WTC11 (cell line): ENCODE data around the gene C10orf90. TPM values are rescaled to one million over a fixed set of nuclear protein-coding genes. Genes with fewer than 3 reads are reported as not detected.

ENCODE experiments used
- ATAC-seq: fragments of 200-7000 bp; cut with Tn5 transposase; 2 replicates; pipeline ENCODE4 v1.10.0; 2021; ENCODE audit warnings: mild to moderate bottlenecking, moderate library complexity
- CTCF ChIA-PET: fragments of 300-600 bp; sonication (Branson Sonifier 250); formaldehyde crosslinking; loops from one replicate; lab custom pipeline; 2021; ENCODE audit warnings: antibody characterized with exemption; lab: Charles Lee
- POLR2A ChIA-PET: fragments of 350-600 bp; sonication (Branson Sonifier 250); formaldehyde crosslinking; loops from one replicate; lab custom pipeline; 2021; ENCODE audit warnings: antibody characterized with exemption; lab: Charles Lee
- DNase-seq: peaks from one replicate; pipeline ENCODE4 v3.0.0; 2021; ENCODE audit warnings: low spot score
- H3K27ac Mint-ChIP-seq: 2 replicates; pipeline ENCODE4 v1.8.0; 2021; ENCODE audit warnings: mixed read lengths
- H3K27me3 Mint-ChIP-seq: 2 replicates; pipeline ENCODE4 v1.8.0; 2021; ENCODE audit warnings: low read depth, mild to moderate bottlenecking, moderate library complexity, mixed read lengths
- H3K36me3 Mint-ChIP-seq: 2 replicates; pipeline ENCODE4 v1.8.0; 2021; ENCODE audit warnings: mixed read lengths
- H3K4me1 Mint-ChIP-seq: 2 replicates; pipeline ENCODE4 v1.8.0; 2022; ENCODE audit warnings: mixed read lengths
- H3K4me3 Mint-ChIP-seq: 2 replicates; pipeline ENCODE4 v1.8.0; 2021; ENCODE audit warnings: mild to moderate bottlenecking, moderate library complexity, mixed read lengths
- H3K9me3 Mint-ChIP-seq: 2 replicates; pipeline ENCODE4 v1.8.0; 2021; ENCODE audit warnings: mixed read lengths
- CBFB ChIP-seq: sonication (generic); formaldehyde crosslinking; IDR thresholded peaks from 2 replicates; pipeline ENCODE4 v1.8.1; 2022; ENCODE audit warnings: mild to moderate bottlenecking, low read depth, missing genetic modification reagents
- FOXK1 ChIP-seq: sonication (generic); formaldehyde crosslinking; IDR thresholded peaks from 2 replicates; pipeline ENCODE4 v1.8.0; 2022; ENCODE audit warnings: mild to moderate bottlenecking, moderate library complexity, missing genetic modification reagents
- GABPB1 ChIP-seq: sonication (generic); formaldehyde crosslinking; IDR thresholded peaks from 2 replicates; pipeline ENCODE4 v1.8.1; 2023; ENCODE audit warnings: mild to moderate bottlenecking, missing genetic modification reagents
- IRF2 ChIP-seq: sonication (generic); formaldehyde crosslinking; IDR thresholded peaks from 2 replicates; pipeline ENCODE4 v1.8.0; 2022; ENCODE audit warnings: low read depth, missing genetic modification reagents, borderline replicate concordance
- JAZF1 ChIP-seq: fragments of 250-450 bp; sonication (Bioruptor Pico); IDR thresholded peaks from 2 replicates; pipeline ENCODE4 v1.9.0; 2021; ENCODE audit warnings: moderate library complexity, mild to moderate bottlenecking, inconsistent platforms
- KAT7 ChIP-seq: sonication (generic); formaldehyde crosslinking; IDR thresholded peaks from 2 replicates; pipeline ENCODE4 v1.8.1; 2023; ENCODE audit warnings: missing genetic modification reagents, mild to moderate bottlenecking, borderline replicate concordance
- MYBL2 ChIP-seq: sonication (generic); formaldehyde crosslinking; IDR thresholded peaks from 2 replicates; pipeline ENCODE4 v1.8.1; 2023; ENCODE audit warnings: mild to moderate bottlenecking, moderate library complexity, missing genetic modification reagents
- NR1H2 ChIP-seq: sonication (generic); formaldehyde crosslinking; IDR thresholded peaks from 2 replicates; pipeline ENCODE4 v1.9.0; 2021; ENCODE audit warnings: mild to moderate bottlenecking, moderate library complexity, missing genetic modification reagents
- NR2C2 ChIP-seq: sonication (generic); formaldehyde crosslinking; IDR thresholded peaks from 2 replicates; pipeline ENCODE4 v1.8.0; 2022; ENCODE audit warnings: mild to moderate bottlenecking, missing genetic modification reagents
- RELA ChIP-seq: sonication (generic); formaldehyde crosslinking; IDR thresholded peaks from 2 replicates; pipeline ENCODE4 v1.8.1; 2022; ENCODE audit warnings: missing genetic modification reagents, mild to moderate bottlenecking, borderline replicate concordance
- RORB ChIP-seq: fragments of 250-450 bp; sonication (Bioruptor Pico); IDR thresholded peaks from 2 replicates; pipeline ENCODE4 v1.9.0; 2021; ENCODE audit warnings: mild to moderate bottlenecking
- SMAD4 ChIP-seq: sonication (generic); formaldehyde crosslinking; IDR thresholded peaks from 2 replicates; pipeline ENCODE4 v1.8.0; 2022; ENCODE audit warnings: mild to moderate bottlenecking, missing genetic modification reagents
- SOX15 ChIP-seq: fragments of 250-450 bp; sonication (Bioruptor Pico); IDR thresholded peaks from 2 replicates; pipeline ENCODE4 v1.9.0; 2021; ENCODE audit warnings: mild to moderate bottlenecking
- SP1 ChIP-seq: sonication (generic); formaldehyde crosslinking; conservative IDR thresholded peaks from 2 replicates; pipeline ENCODE4 v1.8.1; 2022; ENCODE audit warnings: missing genetic modification reagents
- TEAD1 ChIP-seq: sonication (generic); formaldehyde crosslinking; IDR thresholded peaks from 2 replicates; pipeline ENCODE4 v1.8.0; 2022; ENCODE audit warnings: mild to moderate bottlenecking, missing genetic modification reagents
- TEAD4 ChIP-seq: sonication (generic); formaldehyde crosslinking; IDR thresholded peaks from 2 replicates; pipeline ENCODE4 v1.8.0; 2022; ENCODE audit warnings: mild to moderate bottlenecking, missing genetic modification reagents
- ZNF317 ChIP-seq: sonication (generic); formaldehyde crosslinking; IDR thresholded peaks from 2 replicates; pipeline ENCODE4 v1.8.1; 2023; ENCODE audit warnings: low read depth, mild to moderate bottlenecking, moderate library complexity, missing genetic modification reagents, borderline replicate concordance
- ZNF671 ChIP-seq: fragments of 250-450 bp; sonication (Bioruptor Pico); IDR thresholded peaks from 2 replicates; pipeline ENCODE4 v1.8.0; 2021; ENCODE audit warnings: mild to moderate bottlenecking
- total RNA-seq: library from RNA; stranded (reverse); gene quantifications from 3 replicates; pipeline ENCODE4 v1.2.3, GENCODE V29; 2021
- TF ChIP-seq, protein P1 (sequence below): fragments of 250-450 bp; sonication (Bioruptor Pico); IDR thresholded peaks from 2 replicates; pipeline ENCODE4 v1.8.0; 2021; ENCODE audit warnings: mild to moderate bottlenecking
- TF ChIP-seq, protein P2 (sequence below): sonication (generic); formaldehyde crosslinking; IDR thresholded peaks from 2 replicates; pipeline ENCODE4 v1.8.1; 2023; ENCODE audit warnings: mild to moderate bottlenecking, missing genetic modification reagents, moderate library complexity
- TF ChIP-seq, protein P3 (sequence below): fragments of 250-450 bp; sonication (Bioruptor Pico); IDR thresholded peaks from 2 replicates; pipeline ENCODE4 v1.9.0; 2021; ENCODE audit warnings: mild to moderate bottlenecking
- TF ChIP-seq, protein P4 (sequence below): sonication (generic); formaldehyde crosslinking; IDR thresholded peaks from 2 replicates; pipeline ENCODE4 v1.8.0; 2022; ENCODE audit warnings: mild to moderate bottlenecking, missing genetic modification reagents
- TF ChIP-seq, protein P5 (sequence below): sonication (generic); formaldehyde crosslinking; IDR thresholded peaks from 2 replicates; pipeline ENCODE4 v1.8.0; 2022; ENCODE audit warnings: mild to moderate bottlenecking, missing genetic modification reagents
- TF ChIP-seq, protein P6 (sequence below): fragments of 250-450 bp; sonication (Bioruptor Pico); IDR thresholded peaks from 2 replicates; pipeline ENCODE4 v2.1.2; 2022; ENCODE audit warnings: mild to moderate bottlenecking, moderate library complexity
- TF ChIP-seq, protein P7 (sequence below): sonication (generic); formaldehyde crosslinking; IDR thresholded peaks from 2 replicates; pipeline ENCODE4 v1.8.1; 2022; ENCODE audit warnings: low read depth, mild to moderate bottlenecking, moderate library complexity, missing genetic modification reagents, borderline replicate concordance
- TF ChIP-seq, protein P8 (sequence below): fragments of 250-450 bp; sonication (Bioruptor Pico); IDR thresholded peaks from 2 replicates; pipeline ENCODE4 v1.9.0; 2021; ENCODE audit warnings: mild to moderate bottlenecking
- TF ChIP-seq, protein P9 (sequence below): sonication (generic); formaldehyde crosslinking; IDR thresholded peaks from 2 replicates; pipeline ENCODE4 v1.8.0; 2023; ENCODE audit warnings: missing genetic modification reagents

C10orf90 gene
- total RNA-seq, 1 experiment from 2014 or later: 0.85 TPM

DNA sequence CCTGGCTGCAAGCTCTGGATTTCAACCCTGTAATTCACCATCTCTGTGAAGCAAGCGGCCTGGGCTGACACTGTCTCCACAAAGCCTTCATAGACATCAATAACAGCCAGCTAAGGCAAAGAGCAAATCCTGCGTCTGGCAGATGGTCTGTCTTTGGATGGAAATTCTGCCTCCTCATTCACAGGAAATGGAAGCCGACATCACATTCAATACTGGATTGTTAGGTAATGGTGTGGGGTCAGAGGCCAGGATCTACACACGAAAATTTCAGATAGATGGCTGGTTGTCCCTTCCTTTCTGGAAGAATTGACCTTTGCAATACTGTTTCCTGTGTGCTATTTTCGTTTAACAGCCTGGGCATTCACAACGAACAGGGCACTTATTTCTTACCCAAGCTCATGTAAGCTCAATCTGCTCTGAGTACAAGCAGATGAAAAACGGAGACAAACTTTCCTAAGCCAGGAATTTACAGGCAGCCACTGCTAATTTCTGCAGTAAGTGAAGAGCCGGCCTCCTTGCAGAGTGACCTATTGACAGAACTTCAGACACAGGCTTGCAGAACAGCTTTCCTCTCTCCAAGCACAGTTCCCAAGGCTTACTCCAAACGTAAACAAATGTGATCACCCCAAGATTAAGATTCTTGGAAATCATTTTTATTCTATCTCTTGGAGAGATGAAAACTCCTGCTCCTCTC, 279.2 kb downstream of the C10orf90 start:
- Mint-ChIP-seq H3K27ac (no peak overlapping the region), H3K27me3 (peaks cover 43% of the 10 kb centered on the region)

DNA sequence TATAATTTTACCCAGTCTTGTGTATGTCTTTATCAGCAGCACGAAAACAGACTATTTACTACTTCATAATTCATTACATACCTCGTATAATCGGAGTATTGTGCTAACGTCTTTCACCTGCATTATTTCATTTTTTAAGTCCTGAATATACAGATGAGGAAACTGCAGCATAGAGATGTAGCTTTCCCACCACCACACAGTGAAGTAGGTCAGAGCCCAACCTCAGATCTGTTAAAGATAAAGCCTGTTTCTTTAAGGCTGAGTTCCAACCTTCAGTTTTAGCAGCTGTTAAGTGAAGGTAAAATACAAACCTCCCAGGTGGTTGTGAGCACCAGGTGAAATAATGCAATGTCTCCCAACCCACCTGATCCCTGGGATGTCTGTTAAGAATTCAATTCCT, 280.2 kb downstream of the C10orf90 start:
- no peaks in the 10 kb centered on the region for H3K9me3 Mint-ChIP-seq
- DNase-seq (no peak), ATAC-seq (no peak)
- no peak overlapping the region for H3K4me3 Mint-ChIP-seq
- POLR2A ChIA-PET: no interaction called here
- H3K36me3 Mint-ChIP-seq: no peaks in the 10 kb centered on the region
- H3K4me1 Mint-ChIP-seq: peaks cover 20% of the 10 kb centered on the region
- H3K27me3 Mint-ChIP-seq: peaks cover 51% of the 10 kb centered on the region
- H3K27ac Mint-ChIP-seq: no peak overlapping the region
- CTCF ChIA-PET: no interaction called here
- TF ChIP-seq RELA (no peak), ZNF317 (CRISPR knock-in tag) (no peak), SOX15 (CRISPR knock-in tag) (no peak), NR2C2 (CRISPR knock-in tag) (no peak), TEAD4 (CRISPR knock-in tag) (no peak), MYBL2 (CRISPR knock-in tag) (no peak), NR1H2 (CRISPR knock-in tag) (no peak)
- TF ChIP-seq, protein P1, sequence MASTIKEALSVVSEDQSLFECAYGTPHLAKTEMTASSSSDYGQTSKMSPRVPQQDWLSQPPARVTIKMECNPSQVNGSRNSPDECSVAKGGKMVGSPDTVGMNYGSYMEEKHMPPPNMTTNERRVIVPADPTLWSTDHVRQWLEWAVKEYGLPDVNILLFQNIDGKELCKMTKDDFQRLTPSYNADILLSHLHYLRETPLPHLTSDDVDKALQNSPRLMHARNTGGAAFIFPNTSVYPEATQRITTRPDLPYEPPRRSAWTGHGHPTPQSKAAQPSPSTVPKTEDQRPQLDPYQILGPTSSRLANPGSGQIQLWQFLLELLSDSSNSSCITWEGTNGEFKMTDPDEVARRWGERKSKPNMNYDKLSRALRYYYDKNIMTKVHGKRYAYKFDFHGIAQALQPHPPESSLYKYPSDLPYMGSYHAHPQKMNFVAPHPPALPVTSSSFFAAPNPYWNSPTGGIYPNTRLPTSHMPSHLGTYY (CRISPR knock-in tag): no peak
- TF ChIP-seq, protein P2, sequence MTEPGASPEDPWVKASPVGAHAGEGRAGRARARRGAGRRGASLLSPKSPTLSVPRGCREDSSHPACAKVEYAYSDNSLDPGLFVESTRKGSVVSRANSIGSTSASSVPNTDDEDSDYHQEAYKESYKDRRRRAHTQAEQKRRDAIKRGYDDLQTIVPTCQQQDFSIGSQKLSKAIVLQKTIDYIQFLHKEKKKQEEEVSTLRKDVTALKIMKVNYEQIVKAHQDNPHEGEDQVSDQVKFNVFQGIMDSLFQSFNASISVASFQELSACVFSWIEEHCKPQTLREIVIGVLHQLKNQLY: no peak
- TF ChIP-seq, protein P3, sequence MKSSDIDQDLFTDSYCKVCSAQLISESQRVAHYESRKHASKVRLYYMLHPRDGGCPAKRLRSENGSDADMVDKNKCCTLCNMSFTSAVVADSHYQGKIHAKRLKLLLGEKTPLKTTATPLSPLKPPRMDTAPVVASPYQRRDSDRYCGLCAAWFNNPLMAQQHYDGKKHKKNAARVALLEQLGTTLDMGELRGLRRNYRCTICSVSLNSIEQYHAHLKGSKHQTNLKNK (CRISPR knock-in tag): no peak
- TF ChIP-seq, protein P4, sequence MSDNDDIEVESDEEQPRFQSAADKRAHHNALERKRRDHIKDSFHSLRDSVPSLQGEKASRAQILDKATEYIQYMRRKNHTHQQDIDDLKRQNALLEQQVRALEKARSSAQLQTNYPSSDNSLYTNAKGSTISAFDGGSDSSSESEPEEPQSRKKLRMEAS (CRISPR knock-in tag): no peak
- TF ChIP-seq, protein P5, sequence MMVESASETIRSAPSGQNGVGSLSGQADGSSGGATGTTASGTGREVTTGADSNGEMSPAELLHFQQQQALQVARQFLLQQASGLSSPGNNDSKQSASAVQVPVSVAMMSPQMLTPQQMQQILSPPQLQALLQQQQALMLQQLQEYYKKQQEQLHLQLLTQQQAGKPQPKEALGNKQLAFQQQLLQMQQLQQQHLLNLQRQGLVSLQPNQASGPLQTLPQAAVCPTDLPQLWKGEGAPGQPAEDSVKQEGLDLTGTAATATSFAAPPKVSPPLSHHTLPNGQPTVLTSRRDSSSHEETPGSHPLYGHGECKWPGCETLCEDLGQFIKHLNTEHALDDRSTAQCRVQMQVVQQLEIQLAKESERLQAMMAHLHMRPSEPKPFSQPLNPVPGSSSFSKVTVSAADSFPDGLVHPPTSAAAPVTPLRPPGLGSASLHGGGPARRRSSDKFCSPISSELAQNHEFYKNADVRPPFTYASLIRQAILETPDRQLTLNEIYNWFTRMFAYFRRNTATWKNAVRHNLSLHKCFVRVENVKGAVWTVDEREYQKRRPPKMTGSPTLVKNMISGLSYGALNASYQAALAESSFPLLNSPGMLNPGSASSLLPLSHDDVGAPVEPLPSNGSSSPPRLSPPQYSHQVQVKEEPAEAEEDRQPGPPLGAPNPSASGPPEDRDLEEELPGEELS (CRISPR knock-in tag): no peak
- TF ChIP-seq, protein P6, sequence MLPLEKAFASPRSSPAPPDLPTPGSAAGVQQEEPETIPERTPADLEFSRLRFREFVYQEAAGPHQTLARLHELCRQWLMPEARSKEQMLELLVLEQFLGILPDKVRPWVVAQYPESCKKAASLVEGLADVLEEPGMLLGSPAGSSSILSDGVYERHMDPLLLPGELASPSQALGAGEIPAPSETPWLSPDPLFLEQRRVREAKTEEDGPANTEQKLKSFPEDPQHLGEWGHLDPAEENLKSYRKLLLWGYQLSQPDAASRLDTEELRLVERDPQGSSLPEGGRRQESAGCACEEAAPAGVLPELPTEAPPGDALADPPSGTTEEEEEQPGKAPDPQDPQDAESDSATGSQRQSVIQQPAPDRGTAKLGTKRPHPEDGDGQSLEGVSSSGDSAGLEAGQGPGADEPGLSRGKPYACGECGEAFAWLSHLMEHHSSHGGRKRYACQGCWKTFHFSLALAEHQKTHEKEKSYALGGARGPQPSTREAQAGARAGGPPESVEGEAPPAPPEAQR (CRISPR knock-in tag): no peak

More for the DNA sequence above, 279.2 kb downstream of the C10orf90 start:
- peaks cover 17% of the 10 kb centered on the region for H3K4me1 Mint-ChIP-seq
- ChIA-PET POLR2A (no interaction called here), CTCF (no interaction called here)
- TF ChIP-seq KAT7 (CRISPR knock-in tag): no peak
- TF ChIP-seq, protein P7, sequence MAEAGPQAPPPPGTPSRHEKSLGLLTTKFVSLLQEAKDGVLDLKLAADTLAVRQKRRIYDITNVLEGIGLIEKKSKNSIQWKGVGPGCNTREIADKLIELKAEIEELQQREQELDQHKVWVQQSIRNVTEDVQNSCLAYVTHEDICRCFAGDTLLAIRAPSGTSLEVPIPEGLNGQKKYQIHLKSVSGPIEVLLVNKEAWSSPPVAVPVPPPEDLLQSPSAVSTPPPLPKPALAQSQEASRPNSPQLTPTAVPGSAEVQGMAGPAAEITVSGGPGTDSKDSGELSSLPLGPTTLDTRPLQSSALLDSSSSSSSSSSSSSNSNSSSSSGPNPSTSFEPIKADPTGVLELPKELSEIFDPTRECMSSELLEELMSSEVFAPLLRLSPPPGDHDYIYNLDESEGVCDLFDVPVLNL (CRISPR knock-in tag): no peak
- TF ChIP-seq JAZF1 (CRISPR knock-in tag): no peak
- no peak for TF ChIP-seq TEAD1 (CRISPR knock-in tag)
- TF ChIP-seq SMAD4 (CRISPR knock-in tag): no peak
- no peak for TF ChIP-seq MYBL2 (CRISPR knock-in tag)
- TF ChIP-seq FOXK1 (CRISPR knock-in tag): no peak
- TF ChIP-seq, protein P3 (CRISPR knock-in tag): no peak
- TF ChIP-seq, protein P8, sequence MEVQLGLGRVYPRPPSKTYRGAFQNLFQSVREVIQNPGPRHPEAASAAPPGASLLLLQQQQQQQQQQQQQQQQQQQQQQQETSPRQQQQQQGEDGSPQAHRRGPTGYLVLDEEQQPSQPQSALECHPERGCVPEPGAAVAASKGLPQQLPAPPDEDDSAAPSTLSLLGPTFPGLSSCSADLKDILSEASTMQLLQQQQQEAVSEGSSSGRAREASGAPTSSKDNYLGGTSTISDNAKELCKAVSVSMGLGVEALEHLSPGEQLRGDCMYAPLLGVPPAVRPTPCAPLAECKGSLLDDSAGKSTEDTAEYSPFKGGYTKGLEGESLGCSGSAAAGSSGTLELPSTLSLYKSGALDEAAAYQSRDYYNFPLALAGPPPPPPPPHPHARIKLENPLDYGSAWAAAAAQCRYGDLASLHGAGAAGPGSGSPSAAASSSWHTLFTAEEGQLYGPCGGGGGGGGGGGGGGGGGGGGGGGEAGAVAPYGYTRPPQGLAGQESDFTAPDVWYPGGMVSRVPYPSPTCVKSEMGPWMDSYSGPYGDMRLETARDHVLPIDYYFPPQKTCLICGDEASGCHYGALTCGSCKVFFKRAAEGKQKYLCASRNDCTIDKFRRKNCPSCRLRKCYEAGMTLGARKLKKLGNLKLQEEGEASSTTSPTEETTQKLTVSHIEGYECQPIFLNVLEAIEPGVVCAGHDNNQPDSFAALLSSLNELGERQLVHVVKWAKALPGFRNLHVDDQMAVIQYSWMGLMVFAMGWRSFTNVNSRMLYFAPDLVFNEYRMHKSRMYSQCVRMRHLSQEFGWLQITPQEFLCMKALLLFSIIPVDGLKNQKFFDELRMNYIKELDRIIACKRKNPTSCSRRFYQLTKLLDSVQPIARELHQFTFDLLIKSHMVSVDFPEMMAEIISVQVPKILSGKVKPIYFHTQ (CRISPR knock-in tag): no peak
- TF ChIP-seq GABPB1 (CRISPR knock-in tag): no peak
- no peak for TF ChIP-seq CBFB (CRISPR knock-in tag)
- no peak for TF ChIP-seq ZNF671 (CRISPR knock-in tag)
- no peak for TF ChIP-seq IRF2 (CRISPR knock-in tag)
- no peak for TF ChIP-seq RORB
- TF ChIP-seq, protein P9, sequence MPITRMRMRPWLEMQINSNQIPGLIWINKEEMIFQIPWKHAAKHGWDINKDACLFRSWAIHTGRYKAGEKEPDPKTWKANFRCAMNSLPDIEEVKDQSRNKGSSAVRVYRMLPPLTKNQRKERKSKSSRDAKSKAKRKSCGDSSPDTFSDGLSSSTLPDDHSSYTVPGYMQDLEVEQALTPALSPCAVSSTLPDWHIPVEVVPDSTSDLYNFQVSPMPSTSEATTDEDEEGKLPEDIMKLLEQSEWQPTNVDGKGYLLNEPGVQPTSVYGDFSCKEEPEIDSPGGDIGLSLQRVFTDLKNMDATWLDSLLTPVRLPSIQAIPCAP: no peak
- TF ChIP-seq SP1 (CRISPR knock-in tag): no peak
- peaks cover 3% of the 10 kb centered on the region; the same call in 1 of the 2 replicates for H3K9me3 Mint-ChIP-seq
- H3K4me3 Mint-ChIP-seq: no peak overlapping the region
- ATAC-seq: no peak
- no peaks in the 10 kb centered on the region for H3K36me3 Mint-ChIP-seq
- DNase-seq: no peak
